Measurements from ENCODE around the gene MTMR12.

Gene MTMR12

DNA sequence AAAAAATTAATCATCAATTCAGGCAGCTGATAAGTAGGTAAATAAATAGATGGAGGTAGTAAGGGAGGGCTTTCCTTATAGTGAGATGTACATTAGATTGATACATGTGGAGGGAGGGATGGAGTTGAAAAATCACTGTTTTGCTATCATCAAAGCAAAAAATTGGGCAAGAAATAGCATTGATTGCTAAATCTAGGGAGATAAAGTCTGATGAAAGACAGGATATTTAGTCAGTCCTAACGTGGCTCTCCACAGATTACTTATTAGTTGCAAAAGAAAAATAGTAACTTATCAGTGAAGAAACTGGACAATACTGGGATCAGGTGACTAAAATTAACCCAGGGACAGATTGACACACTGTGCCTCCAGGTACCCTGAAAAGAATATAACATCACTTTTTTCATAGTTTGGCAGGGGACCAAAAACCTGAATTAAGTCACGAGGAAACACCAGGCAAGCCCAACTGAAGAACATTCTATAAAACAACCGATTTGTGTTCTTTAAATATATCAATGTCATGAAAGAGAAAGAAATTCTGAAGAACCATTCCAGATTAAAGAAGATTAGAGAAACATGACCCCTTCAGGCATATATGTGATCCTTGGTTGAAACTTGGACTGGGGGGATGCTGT lies 111.5 kb downstream of the MTMR12 start:
- no peaks in the 10 kb centered on the region for H3K4me1 ChIP-seq (ENCODE audit: insufficient read depth, low read length)
- no peak overlapping the region for H3K4me3 ChIP-seq (ENCODE audit: low read length)
- H3K9me3 ChIP-seq (ENCODE audit: low read length): no peaks in the 10 kb centered on the region
- no peaks in the 10 kb centered on the region for H3K27me3 ChIP-seq (ENCODE audit: insufficient read depth, low read length)
- no peak overlapping the region for H2AFZ ChIP-seq (ENCODE audit: low read depth, low read length)
- no peaks in the 10 kb centered on the region for H3K36me3 ChIP-seq (ENCODE audit: insufficient read depth, low read length)

DNA sequence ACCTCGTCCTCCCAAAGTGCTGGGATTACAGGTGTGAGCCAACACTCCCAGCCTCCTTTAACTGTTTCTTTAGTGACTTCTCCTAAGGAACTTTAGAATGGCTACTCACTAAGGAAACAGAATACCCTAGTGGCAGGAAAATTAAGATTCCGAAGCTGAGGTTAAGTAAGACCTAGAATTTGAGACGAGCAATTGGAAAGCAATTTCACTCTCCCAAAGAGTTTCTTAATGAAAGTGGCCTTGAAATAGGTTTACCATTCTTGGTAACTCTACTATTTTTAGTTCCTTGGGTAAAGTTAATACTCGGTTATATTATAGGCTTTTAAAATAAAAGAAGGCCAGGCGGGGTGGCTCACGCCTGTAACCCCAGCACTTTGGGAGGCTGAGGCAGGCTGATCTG lies 115.7 kb downstream of the MTMR12 start:
- Histone ChIP-seq H3K27me3 (ENCODE audit: insufficient read depth, low read length) (no peaks in the 10 kb centered on the region), H3K36me3 (ENCODE audit: insufficient read depth, low read length) (no peaks in the 10 kb centered on the region), H3K4me3 (ENCODE audit: low read length) (no peak overlapping the region), H3K4me1 (ENCODE audit: insufficient read depth, low read length) (no peaks in the 10 kb centered on the region), H3K9me3 (ENCODE audit: low read length) (no peaks in the 10 kb centered on the region), H2AFZ (ENCODE audit: low read depth, low read length) (no peak overlapping the region)

DNA sequence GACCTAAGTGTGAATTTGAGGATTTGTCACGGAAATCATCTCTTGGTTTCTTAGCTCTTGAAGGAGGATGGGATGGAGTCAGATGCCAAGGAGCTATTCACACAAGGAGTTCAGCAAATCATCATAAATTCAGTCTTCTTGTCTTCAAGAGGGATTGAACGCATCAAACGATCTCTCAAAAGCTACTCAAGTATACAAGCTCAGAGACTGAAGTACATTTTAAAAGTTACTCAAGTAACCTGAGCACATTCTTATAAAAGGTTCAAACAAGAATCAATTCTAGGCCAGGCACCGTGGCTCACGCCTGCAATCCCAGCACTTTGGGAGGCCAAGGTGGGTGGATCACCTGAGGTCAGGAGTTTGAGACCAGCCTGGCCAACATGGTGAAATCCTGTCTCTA lies 117.5 kb downstream of the MTMR12 start:
- Histone ChIP-seq H3K4me1 (ENCODE audit: insufficient read depth, low read length) (no peaks in the 10 kb centered on the region), H3K36me3 (ENCODE audit: insufficient read depth, low read length) (no peaks in the 10 kb centered on the region), H3K27me3 (ENCODE audit: insufficient read depth, low read length) (no peaks in the 10 kb centered on the region), H2AFZ (ENCODE audit: low read depth, low read length) (no peak overlapping the region), H3K4me3 (ENCODE audit: low read length) (no peak overlapping the region), H3K9me3 (ENCODE audit: low read length) (no peaks in the 10 kb centered on the region)

DNA sequence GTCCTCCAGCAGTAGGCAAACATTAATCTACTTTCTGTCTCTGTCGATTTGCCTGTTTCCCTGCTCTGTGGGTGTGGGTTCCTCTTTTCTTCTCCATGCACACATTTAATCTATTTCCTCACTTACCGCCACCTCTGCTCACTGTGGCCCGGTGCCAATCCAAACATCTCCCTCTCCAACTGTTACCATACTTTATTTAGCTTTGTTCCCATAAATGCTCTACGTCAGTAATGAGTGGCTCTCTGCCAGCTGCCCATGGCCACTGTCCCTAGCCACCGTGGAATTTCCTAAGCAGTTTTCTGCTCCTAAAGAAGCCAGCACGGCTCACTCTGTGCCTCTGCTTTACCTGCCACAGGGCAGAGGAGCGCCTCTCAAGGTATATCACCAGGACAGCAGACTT lies 119.1 kb downstream of the MTMR12 start:
- no peaks in the 10 kb centered on the region for H3K36me3 ChIP-seq (ENCODE audit: insufficient read depth, low read length)
- peaks cover 2% of the 10 kb centered on the region for H3K4me1 ChIP-seq (ENCODE audit: insufficient read depth, low read length)
- no peaks in the 10 kb centered on the region for H3K9me3 ChIP-seq (ENCODE audit: low read length)
- H2AFZ ChIP-seq (ENCODE audit: low read depth, low read length): no peak overlapping the region
- H3K27me3 ChIP-seq (ENCODE audit: insufficient read depth, low read length): no peaks in the 10 kb centered on the region
- H3K4me3 ChIP-seq (ENCODE audit: low read length): no peak overlapping the region

DNA sequence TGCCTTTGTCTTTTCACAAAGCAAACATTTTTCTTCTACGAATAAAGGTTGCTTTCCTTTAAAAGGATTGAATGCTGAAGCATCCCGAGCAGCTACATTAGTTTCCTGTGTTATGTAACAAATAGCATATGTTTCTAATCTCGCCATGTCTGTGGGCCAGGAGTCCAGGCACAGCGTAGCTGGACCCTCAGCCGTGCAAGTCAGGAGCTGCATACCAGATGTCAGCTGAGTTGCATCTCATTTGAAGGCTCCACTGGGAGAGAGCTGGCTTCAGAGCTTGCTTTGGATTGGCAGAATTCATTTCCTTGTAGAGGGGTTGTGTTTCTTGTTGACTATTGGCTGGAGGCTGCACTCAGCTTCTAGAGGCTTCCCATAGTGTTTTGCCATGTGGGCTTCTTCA lies 122.6 kb downstream of the MTMR12 start:
- no peak overlapping the region for H2AFZ ChIP-seq (ENCODE audit: low read depth, low read length)
- no peaks in the 10 kb centered on the region for H3K9me3 ChIP-seq (ENCODE audit: low read length)
- no peak overlapping the region for H3K4me3 ChIP-seq (ENCODE audit: low read length)
- H3K4me1 ChIP-seq (ENCODE audit: insufficient read depth, low read length): peaks cover 2% of the 10 kb centered on the region
- H3K36me3 ChIP-seq (ENCODE audit: insufficient read depth, low read length): no peaks in the 10 kb centered on the region
- H3K27me3 ChIP-seq (ENCODE audit: insufficient read depth, low read length): no peaks in the 10 kb centered on the region

DNA sequence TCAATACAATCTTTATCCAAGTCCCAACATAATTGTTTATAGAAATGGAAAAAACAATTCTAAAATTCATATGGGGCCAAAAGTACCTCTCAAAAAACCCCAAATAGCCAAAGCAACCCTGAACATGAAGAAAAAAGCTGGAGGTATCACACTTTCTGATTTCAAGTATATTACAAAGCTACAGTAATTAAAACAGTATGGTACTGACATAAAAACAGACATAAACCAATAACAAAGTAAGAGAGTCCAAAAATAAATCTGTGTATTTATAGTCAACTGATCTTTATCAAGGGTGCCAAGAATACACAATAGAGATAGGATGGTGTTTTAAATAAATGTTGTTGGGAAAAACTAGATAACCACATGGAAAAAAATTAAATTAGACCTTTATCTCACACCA lies 125.1 kb downstream of the MTMR12 start:
- H3K36me3 ChIP-seq (ENCODE audit: insufficient read depth, low read length): no peaks in the 10 kb centered on the region
- H3K27me3 ChIP-seq (ENCODE audit: insufficient read depth, low read length): no peaks in the 10 kb centered on the region
- H3K4me1 ChIP-seq (ENCODE audit: insufficient read depth, low read length): peaks cover 2% of the 10 kb centered on the region
- H3K4me3 ChIP-seq (ENCODE audit: low read length): no peak overlapping the region
- H2AFZ ChIP-seq (ENCODE audit: low read depth, low read length): no peak overlapping the region
- H3K9me3 ChIP-seq (ENCODE audit: low read length): peaks cover 2% of the 10 kb centered on the region

DNA sequence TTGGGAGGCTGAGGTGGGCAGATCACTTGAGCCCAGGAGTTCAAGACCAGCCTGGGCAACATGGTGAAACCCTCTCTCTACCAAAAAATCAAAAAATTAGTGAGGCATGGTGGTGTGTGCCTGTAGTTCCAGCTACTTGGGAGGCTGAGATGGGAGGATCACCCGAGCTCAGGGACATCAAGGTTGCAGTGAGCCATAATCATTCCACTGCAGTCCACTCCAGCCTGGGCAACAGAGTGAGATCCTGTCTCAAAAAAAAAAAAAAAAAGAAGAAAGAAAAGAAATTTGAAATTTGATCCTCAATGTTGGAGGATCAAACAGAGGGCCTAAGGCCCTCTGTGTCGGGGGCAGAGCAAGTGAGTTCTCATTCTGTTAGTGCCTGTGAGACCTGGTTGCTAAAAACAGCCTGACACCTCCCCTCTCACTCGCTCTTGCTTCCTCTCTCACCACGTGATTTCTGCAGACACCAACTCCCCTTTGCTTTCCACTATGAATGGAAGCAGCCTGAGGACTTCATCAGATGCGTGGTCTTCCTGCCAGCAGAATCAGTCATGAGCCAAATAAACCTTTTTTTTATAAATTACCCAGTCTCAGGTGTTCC lies 130.2 kb downstream of the MTMR12 start:
- no peaks in the 10 kb centered on the region for H3K27me3 ChIP-seq (ENCODE audit: insufficient read depth, low read length)
- H3K4me1 ChIP-seq (ENCODE audit: insufficient read depth, low read length): no peaks in the 10 kb centered on the region
- H3K36me3 ChIP-seq (ENCODE audit: insufficient read depth, low read length): no peaks in the 10 kb centered on the region
- no peak overlapping the region for H3K4me3 ChIP-seq (ENCODE audit: low read length)
- no peak overlapping the region for H2AFZ ChIP-seq (ENCODE audit: low read depth, low read length)
- peaks cover 2% of the 10 kb centered on the region for H3K9me3 ChIP-seq (ENCODE audit: low read length)
